Astrocyte of the spinal cord (primary cell): Measurements from ENCODE around the gene MC1R.
"Not testable (repeated sequence)": the region's sequence is repeated elsewhere in the genome, so short reads cannot be mapped to it uniquely, and the experiment has no call there.

Source experiments
- DNase-seq: peaks from one replicate; pipeline ENCODE4 v3.0.0; 2011; ENCODE audit warnings: low read depth, low spot score
- H3K4me3 ChIP-seq: 2 replicates; pipeline ENCODE4 v1.5.1; 2011; ENCODE audit warnings: low read depth, mild to moderate bottlenecking, low read length, moderate library complexity
- in situ Hi-C: cut with HindIII; loops from 2 replicates; pipeline ENCODE4 v1.10.0; 2017; ENCODE audit warnings: low sequenced_read_pairs
- TF ChIP-seq, protein P1 (sequence below): IDR thresholded peaks from 2 replicates; pipeline ENCODE4 v1.5.1; 2012; ENCODE audit warnings: low read depth, mild to moderate bottlenecking, low read length, inconsistent platforms

The MC1R gene

DNA sequence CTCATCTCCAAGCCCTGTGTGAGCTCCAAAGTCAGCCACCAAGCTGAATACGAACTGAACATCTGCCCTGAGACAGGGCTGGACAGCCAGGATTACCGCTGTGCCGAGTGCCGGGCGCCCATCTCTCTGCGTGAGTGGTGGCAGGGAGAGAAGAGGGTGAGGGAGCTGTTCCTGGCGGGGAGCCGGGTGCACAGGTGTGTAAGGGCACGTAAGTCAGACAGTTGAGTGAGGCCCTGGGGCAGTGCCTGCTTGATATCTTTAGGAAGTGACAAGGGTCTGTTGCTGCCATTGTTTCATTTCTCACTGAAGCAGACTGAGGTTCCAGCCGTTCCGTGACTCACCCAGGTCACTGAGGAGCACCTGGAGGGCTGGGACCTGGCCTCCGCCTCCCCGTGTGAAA, 42.3 kb downstream of the MC1R start:
- TF ChIP-seq, protein P1, sequence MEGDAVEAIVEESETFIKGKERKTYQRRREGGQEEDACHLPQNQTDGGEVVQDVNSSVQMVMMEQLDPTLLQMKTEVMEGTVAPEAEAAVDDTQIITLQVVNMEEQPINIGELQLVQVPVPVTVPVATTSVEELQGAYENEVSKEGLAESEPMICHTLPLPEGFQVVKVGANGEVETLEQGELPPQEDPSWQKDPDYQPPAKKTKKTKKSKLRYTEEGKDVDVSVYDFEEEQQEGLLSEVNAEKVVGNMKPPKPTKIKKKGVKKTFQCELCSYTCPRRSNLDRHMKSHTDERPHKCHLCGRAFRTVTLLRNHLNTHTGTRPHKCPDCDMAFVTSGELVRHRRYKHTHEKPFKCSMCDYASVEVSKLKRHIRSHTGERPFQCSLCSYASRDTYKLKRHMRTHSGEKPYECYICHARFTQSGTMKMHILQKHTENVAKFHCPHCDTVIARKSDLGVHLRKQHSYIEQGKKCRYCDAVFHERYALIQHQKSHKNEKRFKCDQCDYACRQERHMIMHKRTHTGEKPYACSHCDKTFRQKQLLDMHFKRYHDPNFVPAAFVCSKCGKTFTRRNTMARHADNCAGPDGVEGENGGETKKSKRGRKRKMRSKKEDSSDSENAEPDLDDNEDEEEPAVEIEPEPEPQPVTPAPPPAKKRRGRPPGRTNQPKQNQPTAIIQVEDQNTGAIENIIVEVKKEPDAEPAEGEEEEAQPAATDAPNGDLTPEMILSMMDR = no peak

GRCh38 chr16:89961920-89962319, 43.3 kb downstream of the MC1R start:
- no peak for DNase-seq
- in situ Hi-C loops = no loop called here
- H3K4me3 ChIP-seq = no peak overlapping the region
- TF ChIP-seq, protein P1 = no peak

More for the DNA sequence above, 42.3 kb downstream of the MC1R start:
- in situ Hi-C loops = no loop called here
- no peak overlapping the region for H3K4me3 ChIP-seq
- no peak for DNase-seq

- H3K4me3 ChIP-seq = no peak overlapping the region
- TF ChIP-seq, protein P1 = no peak
- DNase-seq = no peak
- in situ Hi-C loops = no loop called here
These were observed 44.3 kb downstream of the MC1R start for GRCh38 chr16:89962754-89963498.

DNA sequence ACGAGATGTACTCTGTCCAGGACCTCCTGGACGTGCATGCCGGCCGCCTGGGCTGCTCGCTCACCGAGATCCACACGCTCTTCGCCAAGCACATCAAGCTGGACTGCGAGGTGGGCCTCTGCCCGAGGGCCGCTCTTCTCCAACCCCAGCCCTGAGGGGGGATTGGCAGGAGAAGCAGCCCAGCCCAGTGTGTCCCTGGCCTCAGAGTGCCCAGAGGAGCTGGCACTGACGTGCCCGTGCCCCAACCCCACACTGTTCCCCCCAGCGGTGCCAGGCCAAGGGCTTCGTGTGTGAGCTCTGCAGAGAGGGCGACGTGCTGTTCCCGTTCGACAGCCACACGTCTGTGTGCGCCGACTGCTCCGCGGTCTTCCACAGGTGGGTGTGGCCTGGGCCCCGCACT, 45.5 kb downstream of the MC1R start:
- TF ChIP-seq, protein P1 = no peak
- DNase-seq = no peak
- in situ Hi-C loops = no loop called here
- no peak overlapping the region for H3K4me3 ChIP-seq

GRCh38 chr16:89965447-89966225, 47.0 kb downstream of the MC1R start:
- TF ChIP-seq, protein P1 = no peak
- in situ Hi-C loops = no loop called here
- no peak overlapping the region for H3K4me3 ChIP-seq
- no peak for DNase-seq

DNA sequence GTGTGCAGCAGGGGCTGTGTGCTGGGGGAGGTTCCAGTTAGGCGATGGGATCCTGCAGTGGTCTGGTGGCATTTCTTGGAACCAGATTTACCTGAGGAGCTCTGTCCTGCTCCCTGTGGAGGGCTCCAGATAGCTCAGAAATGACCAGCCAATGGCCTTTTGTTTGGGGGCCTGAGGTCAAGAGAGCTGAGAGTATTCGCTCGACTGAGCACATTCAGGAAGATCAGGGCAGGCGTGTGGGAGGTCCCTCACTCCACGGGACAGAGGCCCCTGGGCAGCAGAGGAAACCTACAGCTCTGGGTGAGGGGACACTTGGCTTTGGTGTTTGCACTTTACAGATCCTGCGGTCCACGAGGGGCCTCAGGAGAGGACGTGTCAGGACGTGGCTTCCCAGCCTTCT, 48.1 kb downstream of the MC1R start:
- in situ Hi-C loops = no loop called here
- DNase-seq = no peak
- TF ChIP-seq, protein P1 = no peak

GRCh38 chr16:89967436-89967835, 48.8 kb downstream of the MC1R start:
- DNase-seq, H3K4me3 ChIP-seq, in situ Hi-C loops: not testable (repeated sequence)

More for the DNA sequence above, 48.1 kb downstream of the MC1R start:
- no peak overlapping the region for H3K4me3 ChIP-seq

GRCh38 chr16:89968074-89968473, 49.4 kb downstream of the MC1R start:
- in situ Hi-C loops, DNase-seq, H3K4me3 ChIP-seq: not testable (repeated sequence)
